ENCODE measurements around the gene F2RL2.

DNA sequence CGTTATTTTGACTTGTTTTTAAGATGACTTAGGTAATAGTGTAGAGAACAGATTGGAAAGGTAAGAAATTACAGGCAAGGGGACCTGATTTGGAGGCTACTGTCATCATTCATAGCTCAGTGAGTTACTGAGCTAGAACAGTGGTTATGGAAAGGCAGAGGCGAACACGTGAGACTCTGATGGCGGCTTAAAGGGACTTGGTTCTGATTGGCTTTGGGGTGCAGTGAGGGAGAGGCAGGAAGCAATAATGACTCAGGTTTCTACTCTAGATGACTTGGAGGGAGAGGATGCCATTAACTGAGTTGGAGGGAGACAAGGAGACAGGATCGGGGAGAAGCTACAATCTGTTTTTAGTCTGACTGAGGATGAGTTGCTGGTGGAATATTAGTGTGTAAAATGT lies 3.0 kb downstream of the F2RL2 start:
- TF ChIP-seq, protein P1, sequence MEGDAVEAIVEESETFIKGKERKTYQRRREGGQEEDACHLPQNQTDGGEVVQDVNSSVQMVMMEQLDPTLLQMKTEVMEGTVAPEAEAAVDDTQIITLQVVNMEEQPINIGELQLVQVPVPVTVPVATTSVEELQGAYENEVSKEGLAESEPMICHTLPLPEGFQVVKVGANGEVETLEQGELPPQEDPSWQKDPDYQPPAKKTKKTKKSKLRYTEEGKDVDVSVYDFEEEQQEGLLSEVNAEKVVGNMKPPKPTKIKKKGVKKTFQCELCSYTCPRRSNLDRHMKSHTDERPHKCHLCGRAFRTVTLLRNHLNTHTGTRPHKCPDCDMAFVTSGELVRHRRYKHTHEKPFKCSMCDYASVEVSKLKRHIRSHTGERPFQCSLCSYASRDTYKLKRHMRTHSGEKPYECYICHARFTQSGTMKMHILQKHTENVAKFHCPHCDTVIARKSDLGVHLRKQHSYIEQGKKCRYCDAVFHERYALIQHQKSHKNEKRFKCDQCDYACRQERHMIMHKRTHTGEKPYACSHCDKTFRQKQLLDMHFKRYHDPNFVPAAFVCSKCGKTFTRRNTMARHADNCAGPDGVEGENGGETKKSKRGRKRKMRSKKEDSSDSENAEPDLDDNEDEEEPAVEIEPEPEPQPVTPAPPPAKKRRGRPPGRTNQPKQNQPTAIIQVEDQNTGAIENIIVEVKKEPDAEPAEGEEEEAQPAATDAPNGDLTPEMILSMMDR (IDR thresholded peaks at IDR 0.05; ENCODE audit: insufficient read depth, low read depth, low read length): no peak
- no peak for TF ChIP-seq EZH2 (IDR thresholded peaks at IDR 0.05; ENCODE audit: insufficient read depth, low read length)
